ENCODE measurements around the gene NF2.
"Not testable (repeated sequence)": the region's sequence is repeated elsewhere in the genome, so short reads cannot be mapped to it uniquely, and the experiment has no call there.

The NF2 gene

GRCh38 chr22:29603358-29604075 lies at the start of gene NF2:
Gene NF2 (plus strand): TSS chr22:29603633. CDS start chr22:29603999, 366 bp downstream.
- DNase-seq = peak; percentile 99 to 100 (median 100)

- no peak for DNase-seq
Observed at GRCh38 chr22:29555065-29555644, 48.3 kb upstream of the NF2 start.

- DNase-seq = no peak
Observed at GRCh38 chr22:29559030-29559429, 44.4 kb upstream of the NF2 start.

- no peak for DNase-seq
Observed at GRCh38 chr22:29559853-29560252, 43.6 kb upstream of the NF2 start.

GRCh38 chr22:29563652-29564460 lies 39.6 kb upstream of the NF2 start:
- no peak for DNase-seq

- DNase-seq = not testable (repeated sequence)
Observed at GRCh38 chr22:29566513-29566912, 36.9 kb upstream of the NF2 start.

GRCh38 chr22:29567338-29567737 lies 36.1 kb upstream of the NF2 start:
- DNase-seq = no peak

GRCh38 chr22:29569011-29569678 lies 34.3 kb upstream of the NF2 start:
- no peak for DNase-seq

- DNase-seq = no peak
Observed at GRCh38 chr22:29570456-29570855, 33.0 kb upstream of the NF2 start.

GRCh38 chr22:29570912-29571549 lies 32.4 kb upstream of the NF2 start:
- DNase-seq = no peak

GRCh38 chr22:29574762-29575450 lies 28.5 kb upstream of the NF2 start:
- DNase-seq = no peak

- no peak for DNase-seq
Observed at GRCh38 chr22:29578462-29579200, 24.8 kb upstream of the NF2 start.

- DNase-seq = peak in 1 of 3 donors; percentile 14
Observed at GRCh38 chr22:29580200-29580810, 23.1 kb upstream of the NF2 start.

GRCh38 chr22:29581799-29582198 lies 21.6 kb upstream of the NF2 start:
- DNase-seq = no peak

- DNase-seq = no peak
Observed at GRCh38 chr22:29584975-29585374, 18.5 kb upstream of the NF2 start.

- DNase-seq = not testable (repeated sequence)
Observed at GRCh38 chr22:29586193-29586705, 17.2 kb upstream of the NF2 start.

- DNase-seq = peak; percentile 79 to 85 (median 83)
Observed at GRCh38 chr22:29587938-29588699, 15.3 kb upstream of the NF2 start.

GRCh38 chr22:29593923-29594322 lies 9.5 kb upstream of the NF2 start:
- DNase-seq = no peak

- not testable (repeated sequence) for DNase-seq
Observed at GRCh38 chr22:29594447-29594846, 9.0 kb upstream of the NF2 start.

- DNase-seq = no peak
Observed at GRCh38 chr22:29596408-29596807, 7.0 kb upstream of the NF2 start.

Data from suppressor macrophage treated with lipopolysaccharide for 1 hour (primary cell).